Measurements from ENCODE around the gene MALRD1.

GRCh38 chr10:19518632-19519031, 470.0 kb downstream of the MALRD1 start:
- no peak for TF ChIP-seq CTCF (conservative IDR thresholded peaks at IDR 0.05 in 1 of 2, IDR thresholded peaks at IDR 0.05 in 1 of 2; ENCODE audit: extremely low read depth in 1 of 2, insufficient read depth in 1 of 2, low read depth in 1 of 2, low read length in 2 of 2)
- TF ChIP-seq EZH2 (IDR thresholded peaks at IDR 0.05; ENCODE audit: borderline replicate concordance, low read length) = no peak
